HCT116 (cell line): ENCODE results near the gene PANK4.

ENCODE experiments used
- CTCF ChIP-seq, 3 experiments: fragments of 200-600 bp in 1 of 3; sonication (generic) in 1 of 3; IDR thresholded peaks in 2 of 3; conservative IDR thresholded peaks in 1 of 3; 2 replicates each; pipeline ENCODE4 v1.5.1; 2012 to 2017; ENCODE audit warnings: low read depth in 2 of 3, low read length in 2 of 3, antibody characterized with exemption in 1 of 3, borderline replicate concordance in 1 of 3, control low read depth in 1 of 3, mild to moderate bottlenecking in 1 of 3, mixed read lengths in 1 of 3, mixed run types in 1 of 3, moderate library complexity in 1 of 3; ENCODE audit not compliant: insufficient read depth in 1 of 3
- ELF1 ChIP-seq: IDR thresholded peaks from 2 replicates; pipeline ENCODE4 v1.6.1; 2012; ENCODE audit warnings: low read depth, borderline replicate concordance
- EZH2 ChIP-seq: fragments of 200-600 bp; sonication (generic); IDR thresholded peaks from 2 replicates; pipeline ENCODE4 v1.6.1; 2017; ENCODE audit warnings: antibody characterized with exemption, mixed run types
- POLR2A ChIP-seq: IDR thresholded peaks from 2 replicates; pipeline ENCODE4 v1.7.0; 2011; ENCODE audit warnings: borderline replicate concordance; ENCODE audit not compliant: insufficient read depth, insufficient read length; ENCODE audit errors: extremely low read depth
- POLR2AphosphoS5 ChIP-seq: IDR thresholded peaks from 2 replicates; pipeline ENCODE4 v1.6.1; 2011; ENCODE audit warnings: mild to moderate bottlenecking, low read depth, low read length, moderate library complexity
- SIN3A ChIP-seq: IDR thresholded peaks from 2 replicates; pipeline ENCODE4 v1.6.1; 2012; ENCODE audit warnings: low read depth
- ZBTB33 ChIP-seq: IDR thresholded peaks from 2 replicates; pipeline ENCODE4 v1.6.1; 2011; ENCODE audit warnings: mild to moderate bottlenecking, low read length, moderate library complexity; ENCODE audit not compliant: insufficient replicate concordance; ENCODE audit errors: extremely low read depth
- ZFX ChIP-seq: fragments of 450-650 bp; IDR thresholded peaks from 2 replicates; pipeline ENCODE4 v1.6.1; 2017
- TF ChIP-seq, protein P1 (sequence below): IDR thresholded peaks from 2 replicates; pipeline ENCODE4 v1.6.1; 2012; ENCODE audit warnings: low read depth

DNA sequence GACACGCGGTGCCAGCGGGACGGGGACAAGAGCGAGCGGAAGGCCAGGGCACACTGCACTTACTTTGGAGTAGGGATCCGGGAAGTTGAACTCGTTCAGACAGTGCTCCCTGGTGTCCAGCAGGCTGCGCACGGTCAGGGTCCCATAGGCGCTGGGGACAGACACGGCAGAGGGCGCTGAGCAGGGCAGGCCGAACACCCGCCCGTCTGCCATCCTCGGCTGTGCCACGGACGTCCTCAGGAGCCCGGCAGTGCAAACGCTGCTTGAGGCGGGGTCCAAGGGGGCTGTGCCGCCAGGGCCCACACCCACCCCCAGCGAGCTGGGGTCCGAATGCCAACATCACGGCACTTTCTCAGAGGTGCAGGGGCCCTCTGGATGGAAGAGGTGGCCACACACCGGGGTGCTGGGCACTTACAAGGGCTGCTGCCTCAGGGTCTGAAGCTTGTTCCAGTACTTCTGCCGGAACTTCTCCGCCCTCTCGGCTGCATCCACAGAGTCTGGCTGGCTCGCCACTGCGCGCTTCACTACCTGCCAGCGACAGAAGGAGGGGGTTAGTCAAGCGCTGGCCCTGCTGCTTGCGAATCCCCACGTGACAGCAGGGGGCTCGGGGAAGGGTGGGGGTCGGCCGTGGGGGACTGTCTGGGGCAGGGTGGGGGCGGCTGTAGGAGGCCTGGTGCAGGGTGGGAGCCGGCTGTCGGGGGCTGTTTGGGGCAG is 12.3 kb downstream of the PANK4 start:
- TF ChIP-seq, protein P1, sequence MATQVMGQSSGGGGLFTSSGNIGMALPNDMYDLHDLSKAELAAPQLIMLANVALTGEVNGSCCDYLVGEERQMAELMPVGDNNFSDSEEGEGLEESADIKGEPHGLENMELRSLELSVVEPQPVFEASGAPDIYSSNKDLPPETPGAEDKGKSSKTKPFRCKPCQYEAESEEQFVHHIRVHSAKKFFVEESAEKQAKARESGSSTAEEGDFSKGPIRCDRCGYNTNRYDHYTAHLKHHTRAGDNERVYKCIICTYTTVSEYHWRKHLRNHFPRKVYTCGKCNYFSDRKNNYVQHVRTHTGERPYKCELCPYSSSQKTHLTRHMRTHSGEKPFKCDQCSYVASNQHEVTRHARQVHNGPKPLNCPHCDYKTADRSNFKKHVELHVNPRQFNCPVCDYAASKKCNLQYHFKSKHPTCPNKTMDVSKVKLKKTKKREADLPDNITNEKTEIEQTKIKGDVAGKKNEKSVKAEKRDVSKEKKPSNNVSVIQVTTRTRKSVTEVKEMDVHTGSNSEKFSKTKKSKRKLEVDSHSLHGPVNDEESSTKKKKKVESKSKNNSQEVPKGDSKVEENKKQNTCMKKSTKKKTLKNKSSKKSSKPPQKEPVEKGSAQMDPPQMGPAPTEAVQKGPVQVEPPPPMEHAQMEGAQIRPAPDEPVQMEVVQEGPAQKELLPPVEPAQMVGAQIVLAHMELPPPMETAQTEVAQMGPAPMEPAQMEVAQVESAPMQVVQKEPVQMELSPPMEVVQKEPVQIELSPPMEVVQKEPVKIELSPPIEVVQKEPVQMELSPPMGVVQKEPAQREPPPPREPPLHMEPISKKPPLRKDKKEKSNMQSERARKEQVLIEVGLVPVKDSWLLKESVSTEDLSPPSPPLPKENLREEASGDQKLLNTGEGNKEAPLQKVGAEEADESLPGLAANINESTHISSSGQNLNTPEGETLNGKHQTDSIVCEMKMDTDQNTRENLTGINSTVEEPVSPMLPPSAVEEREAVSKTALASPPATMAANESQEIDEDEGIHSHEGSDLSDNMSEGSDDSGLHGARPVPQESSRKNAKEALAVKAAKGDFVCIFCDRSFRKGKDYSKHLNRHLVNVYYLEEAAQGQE = no peak
- no peak for TF ChIP-seq CTCF (IDR thresholded peaks at IDR 0.05 in 2 of 3, conservative IDR thresholded peaks at IDR 0.05 in 1 of 3; ENCODE audit: borderline replicate concordance in 1 of 3, insufficient read depth in 1 of 3, low read depth in 2 of 3, low read length in 2 of 3)
- no peak for TF ChIP-seq ELF1
- no peak for TF ChIP-seq ZFX
- TF ChIP-seq POLR2AphosphoS5 = no peak
- TF ChIP-seq ZBTB33 = no peak
- TF ChIP-seq SIN3A = no peak
- TF ChIP-seq EZH2 = no peak
- TF ChIP-seq POLR2A = no peak
